Mesendoderm (in vitro differentiated cells): ENCODE data around the gene HS3ST3B1.

Experiments
- DNase-seq: peaks from one replicate; pipeline ENCODE4 v3.0.0; 2013
- H2AK5ac ChIP-seq: 2 replicates; pipeline ENCODE4 v1.6.1; 2013; ENCODE audit warnings: low read length, inconsistent platforms
- H2BK120ac ChIP-seq: 2 replicates; pipeline ENCODE4 v1.6.1; 2013; ENCODE audit warnings: low read depth, mild to moderate bottlenecking, low read length, moderate library complexity, mixed read lengths
- H2BK15ac ChIP-seq: replicated peaks from 2 replicates; pipeline ENCODE4 v1.6.1; 2013; ENCODE audit warnings: low read depth, mild to moderate bottlenecking, moderate library complexity
- H2BK5ac ChIP-seq: 2 replicates; pipeline ENCODE4 v1.6.1; 2013; ENCODE audit warnings: low read length, inconsistent platforms
- H3K18ac ChIP-seq: 2 replicates; pipeline ENCODE4 v1.6.1; 2013; ENCODE audit warnings: mild to moderate bottlenecking, low read length, mixed read lengths
- H3K23ac ChIP-seq: one replicate; pipeline ENCODE4 v1.6.1; 2013; ENCODE audit warnings: low read length
- H3K27ac ChIP-seq: 2 replicates; pipeline ENCODE4 v1.5.1; 2013; ENCODE audit warnings: low read depth, mild to moderate bottlenecking, inconsistent platforms, low read length, moderate library complexity
- H3K27me3 ChIP-seq: 2 replicates; pipeline ENCODE4 v1.6.1; 2013; ENCODE audit warnings: low read length, control low read depth, mild to moderate bottlenecking, inconsistent platforms; ENCODE audit not compliant: insufficient read depth, poor library complexity
- H3K36me3 ChIP-seq: 2 replicates; pipeline ENCODE4 v1.6.1; 2013; ENCODE audit warnings: low read length, inconsistent platforms; ENCODE audit not compliant: control insufficient read depth, insufficient read depth
- H3K4ac ChIP-seq: one replicate; pipeline ENCODE4 v1.6.1; 2013; ENCODE audit warnings: low read depth, mild to moderate bottlenecking, low read length, moderate library complexity
- H3K4me1 ChIP-seq: 2 replicates; pipeline ENCODE4 v1.6.1; 2013; ENCODE audit warnings: low read depth, low read length, inconsistent platforms; ENCODE audit not compliant: control insufficient read depth
- H3K4me2 ChIP-seq: 2 replicates; pipeline ENCODE4 v1.6.1; 2013; ENCODE audit warnings: low read length
- H3K4me3 ChIP-seq: 2 replicates; pipeline ENCODE4 v1.5.1; 2013; ENCODE audit warnings: mild to moderate bottlenecking, low read length
- H3K56ac ChIP-seq: one replicate; pipeline ENCODE4 v1.6.1; 2013; ENCODE audit warnings: low read length
- H3K79me1 ChIP-seq: 2 replicates; pipeline ENCODE4 v1.6.1; 2013; ENCODE audit warnings: low read length, inconsistent platforms
- H3K79me2 ChIP-seq: 2 replicates; pipeline ENCODE4 v1.6.1; 2013; ENCODE audit warnings: mild to moderate bottlenecking, low read length; ENCODE audit not compliant: control insufficient read depth, insufficient read depth
- H3K9ac ChIP-seq: 2 replicates; pipeline ENCODE4 v1.6.1; 2013; ENCODE audit warnings: low read length, inconsistent platforms
- H4K5ac ChIP-seq: one replicate; pipeline ENCODE4 v1.6.1; 2013; ENCODE audit warnings: low read length
- H4K8ac ChIP-seq: one replicate; pipeline ENCODE4 v1.6.1; 2013; ENCODE audit warnings: low read depth, mild to moderate bottlenecking, control low read depth, low read length, moderate library complexity
- WGBS: extraction: QIAGEN DNeasy Blood & Tissue Kit; methylation state at CpG from one replicate; pipeline ENCODE4 v1.1.7; 2013; ENCODE audit warnings: low lambda C conversion rate, missing lambda C conversion rate; ENCODE audit not compliant: insufficient coverage; ENCODE audit errors: extremely low coverage; 5-methylcytosine and 5-hydroxymethylcytosine counted together

HS3ST3B1 gene

DNA sequence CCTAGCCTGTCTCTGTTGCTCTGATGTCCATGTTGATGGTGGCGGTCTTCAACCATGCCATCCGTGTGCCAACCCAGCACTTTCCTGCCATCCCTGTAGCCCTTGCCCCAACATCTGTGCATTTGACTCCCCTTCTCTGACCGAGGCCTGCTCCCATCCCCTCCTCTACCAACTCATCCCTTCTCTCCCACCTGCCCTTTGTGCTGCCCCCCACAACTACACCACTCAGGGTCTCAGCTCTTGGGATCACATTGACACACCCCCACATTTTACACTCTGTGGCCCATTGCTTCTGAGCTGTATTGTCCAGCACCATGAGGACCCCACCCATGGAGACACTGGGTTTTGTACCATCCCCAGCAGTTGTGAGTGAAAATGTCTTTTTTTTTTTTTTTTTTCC, 11.6 kb downstream of the HS3ST3B1 start:
- H3K9ac ChIP-seq = peak overlapping the region; percentile 18
- H3K27me3 ChIP-seq = no peaks in the 10 kb centered on the region

DNA sequence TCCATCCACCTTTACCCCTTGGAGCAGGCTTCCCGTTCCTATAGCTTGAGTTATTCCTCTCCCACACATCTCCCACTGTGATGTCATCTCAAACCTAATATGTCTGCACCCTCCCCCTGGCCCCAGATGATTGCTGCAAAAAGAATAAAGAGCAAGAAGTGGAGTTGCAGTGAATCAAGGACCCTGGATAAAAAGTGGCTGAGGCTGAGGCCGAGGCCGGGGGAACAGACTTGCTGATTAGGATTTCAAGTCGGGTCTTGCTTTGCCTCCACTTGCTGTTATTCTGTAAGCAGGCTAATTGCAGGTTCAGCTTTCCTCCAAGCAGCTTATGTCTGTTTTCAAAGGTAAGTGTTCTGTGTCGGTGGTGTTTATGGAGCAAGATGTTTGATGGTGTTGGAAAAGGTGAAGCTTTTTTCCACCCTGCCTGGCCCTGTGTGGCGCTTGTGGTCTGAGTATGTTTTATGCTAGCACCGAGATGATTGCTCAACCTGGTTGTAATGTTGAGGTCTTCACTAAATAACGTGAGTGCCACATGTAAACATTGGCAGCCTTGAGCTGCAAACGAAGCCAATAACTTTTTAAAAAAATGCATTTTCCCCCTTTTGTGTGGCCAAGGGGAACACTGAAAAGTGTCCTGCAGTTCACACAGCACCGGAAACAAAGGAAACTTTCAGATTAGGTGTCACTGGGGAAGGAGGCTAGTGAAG, 15.4 kb downstream of the HS3ST3B1 start:
- H3K79me2 ChIP-seq = peaks cover 13% of the 10 kb centered on the region
- H4K5ac ChIP-seq = no peak overlapping the region
- H3K27ac ChIP-seq = no peak overlapping the region
- H3K27me3 ChIP-seq = no peaks in the 10 kb centered on the region
- no peak overlapping the region for H2AK5ac ChIP-seq
- H3K4ac ChIP-seq = no peak overlapping the region
- H2BK120ac ChIP-seq = no peak overlapping the region
- H2BK5ac ChIP-seq = no peak overlapping the region
- H3K4me1 ChIP-seq = peaks cover 24% of the 10 kb centered on the region
- no CpG with 5 or more reads among the region's 10 CpGs for WGBS
- no peak overlapping the region for H3K4me3 ChIP-seq
- H3K79me1 ChIP-seq = peaks cover 17% of the 10 kb centered on the region
- no peak overlapping the region for H4K8ac ChIP-seq
- H2BK15ac ChIP-seq = no peak overlapping the region
- no peak overlapping the region for H3K9ac ChIP-seq
- no peak overlapping the region for H3K23ac ChIP-seq
- H3K36me3 ChIP-seq = no peaks in the 10 kb centered on the region
- peak overlapping the region; percentile 57 for H3K56ac ChIP-seq
- no peak overlapping the region for H3K18ac ChIP-seq
- H3K4me2 ChIP-seq = no peak overlapping the region
- no peak for DNase-seq

More for the DNA sequence above, 11.6 kb downstream of the HS3ST3B1 start:
- no peak overlapping the region for H2BK15ac ChIP-seq
- no peak overlapping the region for H2BK120ac ChIP-seq
- peaks cover 23% of the 10 kb centered on the region for H3K4me1 ChIP-seq
- no peak overlapping the region for H4K8ac ChIP-seq
- H3K79me1 ChIP-seq = peaks cover 13% of the 10 kb centered on the region
- no CpG with 5 or more reads among the region's 3 CpGs for WGBS
- no peak overlapping the region for H3K4me3 ChIP-seq
- H3K23ac ChIP-seq = no peak overlapping the region
- peak overlapping the region; percentile 41 for H3K27ac ChIP-seq
- no peak for DNase-seq
- peak overlapping the region; percentile 98 for H2AK5ac ChIP-seq
- H3K79me2 ChIP-seq = peaks cover 2% of the 10 kb centered on the region
- no peak overlapping the region for H3K4me2 ChIP-seq
- H2BK5ac ChIP-seq = peak overlapping the region; percentile 58
- peak overlapping the region; percentile 76 for H3K56ac ChIP-seq
- no peaks in the 10 kb centered on the region for H3K36me3 ChIP-seq
- no peak overlapping the region for H3K18ac ChIP-seq
- H3K4ac ChIP-seq = no peak overlapping the region
- no peak overlapping the region for H4K5ac ChIP-seq

DNA sequence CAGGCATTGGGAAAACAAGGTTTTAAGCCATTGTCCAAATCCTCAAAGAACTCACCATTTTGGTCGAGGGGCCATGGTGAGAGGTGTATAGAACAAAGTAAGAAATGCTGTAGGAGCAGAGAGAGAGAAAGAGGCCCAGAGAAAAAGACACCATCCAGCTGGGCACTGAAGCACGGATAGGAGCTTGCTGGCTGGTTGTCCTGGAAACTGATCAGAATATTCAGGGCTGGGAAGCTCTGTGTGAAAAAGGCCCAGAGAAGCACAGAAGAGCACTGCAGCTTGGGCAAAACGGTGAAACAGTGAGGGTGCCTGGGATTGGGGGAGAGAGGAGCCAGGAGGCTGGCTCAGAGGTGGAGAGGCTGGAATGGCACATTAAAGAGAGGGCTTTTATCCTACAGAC, 16.5 kb downstream of the HS3ST3B1 start:
- no peak overlapping the region for H3K18ac ChIP-seq
- no peak overlapping the region for H2BK15ac ChIP-seq
- H3K36me3 ChIP-seq = no peaks in the 10 kb centered on the region
- peaks cover 21% of the 10 kb centered on the region for H3K4me1 ChIP-seq
- DNase-seq = no peak
- no peak overlapping the region for H3K4ac ChIP-seq
- no peak overlapping the region for H3K56ac ChIP-seq
- H3K23ac ChIP-seq = no peak overlapping the region
- no peak overlapping the region for H3K4me2 ChIP-seq
- peaks cover 20% of the 10 kb centered on the region for H3K79me1 ChIP-seq
- no peak overlapping the region for H3K4me3 ChIP-seq
- H4K8ac ChIP-seq = no peak overlapping the region
- H3K9ac ChIP-seq = no peak overlapping the region
- no peak overlapping the region for H2BK120ac ChIP-seq
- H3K27ac ChIP-seq = no peak overlapping the region
- H2BK5ac ChIP-seq = no peak overlapping the region
- H3K27me3 ChIP-seq = no peaks in the 10 kb centered on the region
- WGBS = no CpG with 5 or more reads among the region's 3 CpGs
- H4K5ac ChIP-seq = no peak overlapping the region
- H3K79me2 ChIP-seq = peaks cover 16% of the 10 kb centered on the region
- H2AK5ac ChIP-seq = no peak overlapping the region

DNA sequence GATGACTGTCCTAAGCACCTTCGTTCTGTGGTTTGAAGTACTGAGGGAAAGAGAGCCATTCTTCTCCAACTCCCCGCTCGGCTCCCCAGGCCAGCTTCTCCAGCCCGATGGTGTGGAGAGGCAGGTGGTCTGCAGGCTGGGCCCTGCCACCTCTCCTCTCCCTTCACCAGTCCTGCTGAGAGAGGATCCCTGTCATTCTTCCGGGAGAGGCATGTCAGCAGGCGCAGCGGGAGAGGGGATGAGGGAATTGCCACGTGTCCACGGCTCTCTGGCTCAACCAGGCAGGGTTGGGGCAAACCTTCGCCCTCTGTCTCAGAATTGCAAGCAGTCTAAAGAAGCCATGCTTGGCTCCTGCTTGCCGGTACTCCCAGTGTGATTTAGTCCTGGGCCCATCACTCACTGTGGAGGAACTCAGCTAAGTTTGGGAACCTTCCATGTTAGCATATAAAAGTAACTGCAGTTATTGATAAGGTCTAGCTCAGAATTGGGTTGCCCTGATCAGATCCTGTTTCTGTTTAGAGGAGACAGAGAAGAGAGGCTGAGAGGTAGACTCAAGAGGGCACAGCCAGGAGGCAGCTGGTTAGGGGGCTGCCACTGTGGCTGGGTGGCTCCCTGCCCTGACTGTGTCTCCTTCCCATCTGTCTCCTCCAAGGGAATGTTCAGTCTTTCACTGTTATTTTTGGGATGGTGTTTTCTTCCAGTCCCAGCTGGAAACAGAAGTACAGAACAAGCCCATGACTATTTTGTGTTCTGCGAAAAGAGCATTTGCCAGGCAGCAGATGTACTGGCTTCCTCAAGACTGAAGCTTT, 17.4 kb downstream of the HS3ST3B1 start:
- Histone ChIP-seq H3K4me1 (peaks cover 20% of the 10 kb centered on the region), H3K18ac (no peak overlapping the region), H4K8ac (no peak overlapping the region), H2AK5ac (no peak overlapping the region), H2BK120ac (no peak overlapping the region), H3K4ac (no peak overlapping the region), H2BK15ac (no peak overlapping the region), H3K56ac (no peak overlapping the region), H3K27ac (no peak overlapping the region), H3K9ac (no peak overlapping the region), H3K23ac (no peak overlapping the region), H4K5ac (no peak overlapping the region), H3K36me3 (no peaks in the 10 kb centered on the region), H3K79me2 (peaks cover 14% of the 10 kb centered on the region), H3K27me3 (no peaks in the 10 kb centered on the region), H3K4me3 (no peak overlapping the region), H3K79me1 (peaks cover 17% of the 10 kb centered on the region), H3K4me2 (no peak overlapping the region), H2BK5ac (no peak overlapping the region)
- DNase-seq = no peak
- WGBS = no CpG with 5 or more reads among the region's 12 CpGs

DNA sequence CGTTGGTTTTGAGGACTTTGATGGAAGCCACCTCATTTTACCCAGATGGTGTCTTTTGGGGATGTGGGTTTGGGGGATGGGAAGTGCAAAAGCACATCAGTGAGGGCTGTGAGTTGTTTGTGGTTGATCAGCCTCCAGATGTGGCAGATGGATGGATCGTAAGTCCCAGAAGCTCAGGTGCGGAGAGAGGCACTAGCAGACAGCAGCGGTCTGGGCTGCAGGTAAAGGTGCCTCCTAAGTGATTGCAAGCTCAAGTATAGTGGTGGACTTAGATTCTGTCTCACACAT, 18.0 kb downstream of the HS3ST3B1 start:
- Histone ChIP-seq H3K23ac (no peak overlapping the region), H2BK5ac (no peak overlapping the region), H3K36me3 (no peaks in the 10 kb centered on the region), H3K27ac (no peak overlapping the region), H3K4me2 (no peak overlapping the region), H3K9ac (no peak overlapping the region), H3K79me1 (peaks cover 17% of the 10 kb centered on the region), H3K27me3 (no peaks in the 10 kb centered on the region), H3K4me3 (no peak overlapping the region), H2BK15ac (no peak overlapping the region), H3K18ac (no peak overlapping the region), H3K4me1 (peaks cover 23% of the 10 kb centered on the region), H3K56ac (no peak overlapping the region), H4K8ac (no peak overlapping the region), H3K79me2 (peaks cover 14% of the 10 kb centered on the region), H4K5ac (no peak overlapping the region), H2BK120ac (no peak overlapping the region), H2AK5ac (no peak overlapping the region), H3K4ac (no peak overlapping the region)
- no CpG with 5 or more reads among the region's 4 CpGs for WGBS
- no peak for DNase-seq
